ENCODE measurements around the gene SP2. TPM values are rescaled to one million over a fixed set of nuclear protein-coding genes. Genes with fewer than 3 reads are reported as not detected.
A peak's percentile ranks its signal among the peaks of the same experiment; 100 is the strongest.

SP2 gene
- total and polyA plus RNA-seq, 2 of the 8 experiments (the other 6 are each of a cell fraction or from before 2014, with no cell fraction given) = 5.6 to 13.8 TPM

GRCh38 chr17:47889734-47890529 lies 6.1 kb upstream of the SP2 start:
- H3K4ac ChIP-seq (replicated peaks; ENCODE audit: insufficient read length, low read depth, low read length) = no peak overlapping the region
- no peaks in the 10 kb centered on the region for H3K79me2 ChIP-seq (ENCODE audit: control insufficient read depth in 1 of 2, insufficient read depth in 2 of 2, low read length in 2 of 2)
- 59% methylated on average over 11 of the region's 11 CpGs; no CpG with 5 or more reads in 1 of the 2 experiments for WGBS, 2 experiments (ENCODE audit: extremely low coverage in 1 of 2, insufficient coverage in 1 of 2, insufficient read length in 1 of 2, insufficient replicate concordance in 2 of 2, low coverage in 1 of 2, low lambda C conversion rate in 2 of 2, missing lambda C conversion rate in 1 of 2)
- H3K56ac ChIP-seq (replicated peaks; ENCODE audit: insufficient read length, low read depth, low read length) = no peak overlapping the region
- no peak overlapping the region; the same call in 1 of the 2 replicates for H2BK5ac ChIP-seq (ENCODE audit: low read depth, low read length)
- H3K9me3 ChIP-seq (ENCODE audit: insufficient read depth in 2 of 2, low read depth in 1 of 2, low read length in 1 of 2) = no peaks in the 10 kb centered on the region
- no peak overlapping the region for H2AFZ ChIP-seq (ENCODE audit: low read length)
- no peak overlapping the region for H3K14ac ChIP-seq (ENCODE audit: insufficient read length)
- H3K23ac ChIP-seq (ENCODE audit: insufficient read length) = no peak overlapping the region
- H3K9ac ChIP-seq (replicated peaks in 1 of 4; ENCODE audit: extremely low read depth in 1 of 4, low read depth in 3 of 4, low read length in 3 of 4) = no peak overlapping the region
- H3K36me3 ChIP-seq (ENCODE audit: control insufficient read depth in 2 of 4, insufficient read depth in 4 of 4, low read length in 3 of 4) = no peaks in the 10 kb centered on the region
- peaks cover 0 to 9% (median 7%) of the 10 kb centered on the region in 4 experiments; a peak in 6 of 7 replicates for H3K4me1 ChIP-seq (replicated peaks in 1 of 4; ENCODE audit: control insufficient read depth in 3 of 4, insufficient read depth in 4 of 4, low read length in 3 of 4)
- POLR2A ChIA-PET (ENCODE audit: partially characterized antibody) = interaction anchor here (0.6 to 8.9 kb wide), 6 partner anchors 17 to 378 kb away, joined by 3 to 134 read pairs (median 4); partner anchors contain the start of genes SCRN2 and SP6
- no peak overlapping the region for H3K27ac ChIP-seq (ENCODE audit: low read depth, low read length)
- peak overlapping the region; percentile 91; the same call in 1 of the 2 replicates for H2BK12ac ChIP-seq (ENCODE audit: low read depth, low read length)
- TF ChIP-seq HDAC2 (IDR thresholded peaks at IDR 0.05; ENCODE audit: borderline replicate concordance in 1 of 2, low read depth in 2 of 2, low read length in 2 of 2) = no peak
- peak; percentile 99 for TF ChIP-seq RAD21 (IDR thresholded peaks at IDR 0.05 in 1 of 2, conservative IDR thresholded peaks at IDR 0.05 in 1 of 2; ENCODE audit: low read depth in 2 of 2, low read length in 2 of 2)
- TF ChIP-seq CHD2 (IDR thresholded peaks at IDR 0.05; ENCODE audit: low read length) = 0 out of 2 replicates have a peak, but pooled peaks have one; percentile 51
- peak; percentile 87 to 98 (median 95) for TF ChIP-seq CTCF (IDR thresholded peaks at IDR 0.05; ENCODE audit: control extremely low read depth in 1 of 3, insufficient read depth in 1 of 3, low read depth in 1 of 3, low read length in 3 of 3)
- no peak for TF ChIP-seq CBX5 (IDR thresholded peaks at IDR 0.05; ENCODE audit: low read depth, low read length)
- peak in 1 of 2 experiments; percentile 44; a peak in 1 of 4 replicates for TF ChIP-seq SIN3A (conservative IDR thresholded peaks at IDR 0.05 in 1 of 2, IDR thresholded peaks at IDR 0.05 in 1 of 2; ENCODE audit: low read depth in 1 of 2, low read length in 2 of 2)
- TF ChIP-seq YY1 (IDR thresholded peaks at IDR 0.05; ENCODE audit: low read depth, low read length) = peak; percentile 39; the same call in 1 of the 2 replicates
- no peaks in the 10 kb centered on the region for H3K27me3 ChIP-seq (replicated peaks in 1 of 4; ENCODE audit: control insufficient read depth in 3 of 4, extremely low read depth in 1 of 4, insufficient read depth in 3 of 4, low read length in 3 of 4)
- H4K20me1 ChIP-seq (replicated peaks in 1 of 2; ENCODE audit: control insufficient read depth in 1 of 2, insufficient read depth in 2 of 2, low read length in 2 of 2) = no peaks in the 10 kb centered on the region
- no peak overlapping the region for H3K4me3 ChIP-seq (ENCODE audit: extremely low read depth in 1 of 4, insufficient read depth in 2 of 4, low read depth in 3 of 4, low read length in 4 of 4)
- no peak overlapping the region for H4K91ac ChIP-seq (replicated peaks; ENCODE audit: insufficient read length, low read length)
- peak overlapping the region; percentile 100 for H2BK15ac ChIP-seq (ENCODE audit: low read length)
- no peaks in the 10 kb centered on the region for H3K23me2 ChIP-seq (ENCODE audit: low read depth, low read length)
- no peak overlapping the region for H3K18ac ChIP-seq (ENCODE audit: extremely low read depth, low read length)
- peak; percentile 73 to 97 for DNase-seq (ENCODE audit: low read depth in 1 of 2, low spot score in 2 of 2)
- no peak overlapping the region for H2AK5ac ChIP-seq (ENCODE audit: low read depth, low read length)
- H4K8ac ChIP-seq (ENCODE audit: extremely low read depth, insufficient read depth, low read length) = no peak overlapping the region; the same call in 1 of the 2 replicates
- H3K79me1 ChIP-seq (ENCODE audit: low read depth, low read length) = no peaks in the 10 kb centered on the region
- CTCF ChIA-PET (ENCODE audit: partially characterized antibody) = interaction anchor here (0.6 to 18.8 kb wide), 32 partner anchors 8 to 701 kb away, joined by 3 to 1206 read pairs (median 4); partner anchors contain the start of genes CDK5RAP3, LRRC46, MRPL10 and PNPO
- no peak overlapping the region for H4K5ac ChIP-seq (ENCODE audit: insufficient read length, low read depth, low read length)
- no peak overlapping the region for H3K4me2 ChIP-seq (ENCODE audit: insufficient read depth in 1 of 2, low read depth in 2 of 2, low read length in 2 of 2)
- FAIRE-seq = peak; percentile 55
- H2BK120ac ChIP-seq (replicated peaks; ENCODE audit: low read depth, low read length) = no peak overlapping the region
- 0 out of 2 replicates have a peak overlapping the region, but pooled peaks have one; percentile 32 for H2BK20ac ChIP-seq (ENCODE audit: low read length)
